Measurements from ENCODE around the gene PSORS1C2.

- TF ChIP-seq, protein P1, sequence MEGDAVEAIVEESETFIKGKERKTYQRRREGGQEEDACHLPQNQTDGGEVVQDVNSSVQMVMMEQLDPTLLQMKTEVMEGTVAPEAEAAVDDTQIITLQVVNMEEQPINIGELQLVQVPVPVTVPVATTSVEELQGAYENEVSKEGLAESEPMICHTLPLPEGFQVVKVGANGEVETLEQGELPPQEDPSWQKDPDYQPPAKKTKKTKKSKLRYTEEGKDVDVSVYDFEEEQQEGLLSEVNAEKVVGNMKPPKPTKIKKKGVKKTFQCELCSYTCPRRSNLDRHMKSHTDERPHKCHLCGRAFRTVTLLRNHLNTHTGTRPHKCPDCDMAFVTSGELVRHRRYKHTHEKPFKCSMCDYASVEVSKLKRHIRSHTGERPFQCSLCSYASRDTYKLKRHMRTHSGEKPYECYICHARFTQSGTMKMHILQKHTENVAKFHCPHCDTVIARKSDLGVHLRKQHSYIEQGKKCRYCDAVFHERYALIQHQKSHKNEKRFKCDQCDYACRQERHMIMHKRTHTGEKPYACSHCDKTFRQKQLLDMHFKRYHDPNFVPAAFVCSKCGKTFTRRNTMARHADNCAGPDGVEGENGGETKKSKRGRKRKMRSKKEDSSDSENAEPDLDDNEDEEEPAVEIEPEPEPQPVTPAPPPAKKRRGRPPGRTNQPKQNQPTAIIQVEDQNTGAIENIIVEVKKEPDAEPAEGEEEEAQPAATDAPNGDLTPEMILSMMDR (IDR thresholded peaks at IDR 0.05) = no peak
- TF ChIP-seq EP300 (IDR thresholded peaks at IDR 0.05) (no peak), POLR2A (IDR thresholded peaks at IDR 0.05; ENCODE audit: low read depth) (no peak)
Observed at GRCh38 chr6:31090973-31091364, 47.9 kb downstream of the PSORS1C2 start.

Measured in esophagus muscularis mucosa (tissue), 4 donors.